ENCODE measurements around the gene CYP11A1. TPM values are rescaled to one million over a fixed set of nuclear protein-coding genes. Genes with fewer than 3 reads are reported as not detected.

CYP11A1 gene
- total RNA-seq, 4 donors from 2014 or later: 0.67 to 3.7 (median 2.7) TPM

DNA sequence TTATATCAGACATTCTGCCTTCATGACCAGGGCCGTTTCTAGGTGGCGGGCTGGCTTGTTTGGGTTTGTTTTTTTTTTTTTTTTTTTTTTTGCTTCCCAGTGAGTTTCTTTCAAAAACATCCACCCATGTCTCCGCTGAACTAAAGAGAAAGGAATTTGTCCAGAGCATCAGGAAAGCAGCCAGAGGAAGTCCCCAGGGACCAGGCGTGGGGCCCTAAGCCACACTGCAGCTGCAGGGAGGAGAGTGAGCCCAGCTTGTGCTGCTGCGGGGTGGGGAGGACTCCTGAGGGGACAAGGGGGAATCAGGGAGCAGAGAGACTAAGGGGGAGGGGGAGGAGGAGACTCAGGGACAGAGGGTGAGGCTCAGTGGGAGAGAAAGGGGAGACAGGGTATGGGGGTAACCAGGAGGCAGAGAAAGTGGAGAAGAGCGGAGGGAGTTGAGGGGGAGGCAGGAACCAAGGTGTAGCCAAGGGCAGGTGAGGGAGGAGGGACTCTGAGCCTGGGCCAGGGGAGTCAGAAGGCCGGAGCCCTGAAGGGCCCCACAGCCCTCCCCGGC, 49.5 kb downstream of the CYP11A1 start:
- H3K27ac ChIP-seq: peak overlapping the region in 3 of 4 donors; percentile 51 to 78 (median 74)
- TF ChIP-seq, protein P1, sequence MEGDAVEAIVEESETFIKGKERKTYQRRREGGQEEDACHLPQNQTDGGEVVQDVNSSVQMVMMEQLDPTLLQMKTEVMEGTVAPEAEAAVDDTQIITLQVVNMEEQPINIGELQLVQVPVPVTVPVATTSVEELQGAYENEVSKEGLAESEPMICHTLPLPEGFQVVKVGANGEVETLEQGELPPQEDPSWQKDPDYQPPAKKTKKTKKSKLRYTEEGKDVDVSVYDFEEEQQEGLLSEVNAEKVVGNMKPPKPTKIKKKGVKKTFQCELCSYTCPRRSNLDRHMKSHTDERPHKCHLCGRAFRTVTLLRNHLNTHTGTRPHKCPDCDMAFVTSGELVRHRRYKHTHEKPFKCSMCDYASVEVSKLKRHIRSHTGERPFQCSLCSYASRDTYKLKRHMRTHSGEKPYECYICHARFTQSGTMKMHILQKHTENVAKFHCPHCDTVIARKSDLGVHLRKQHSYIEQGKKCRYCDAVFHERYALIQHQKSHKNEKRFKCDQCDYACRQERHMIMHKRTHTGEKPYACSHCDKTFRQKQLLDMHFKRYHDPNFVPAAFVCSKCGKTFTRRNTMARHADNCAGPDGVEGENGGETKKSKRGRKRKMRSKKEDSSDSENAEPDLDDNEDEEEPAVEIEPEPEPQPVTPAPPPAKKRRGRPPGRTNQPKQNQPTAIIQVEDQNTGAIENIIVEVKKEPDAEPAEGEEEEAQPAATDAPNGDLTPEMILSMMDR (IDR thresholded peaks at IDR 0.05): no peak
- TF ChIP-seq POLR2AphosphoS5 (IDR thresholded peaks at IDR 0.05) (no peak), EP300 (IDR thresholded peaks at IDR 0.05) (no peak), POLR2A (IDR thresholded peaks at IDR 0.05) (no peak)
- no peaks in the 10 kb centered on the region for H3K9me3 ChIP-seq
- peak; percentile 79 for ATAC-seq
- 28 to 100% methylated on average over 2 to 6 of the region's 8 CpGs for WGBS, 2 donors (ENCODE audit: low coverage in 1 of 2)
- no peaks in the 10 kb centered on the region for H3K36me3 ChIP-seq
- peaks cover 37% of the 10 kb centered on the region for H3K27me3 ChIP-seq
- no peak overlapping the region for H3K4me3 ChIP-seq
- peaks cover 0 to 60% (median 25%) of the 10 kb centered on the region in 3 donors for H3K4me1 ChIP-seq

DNA sequence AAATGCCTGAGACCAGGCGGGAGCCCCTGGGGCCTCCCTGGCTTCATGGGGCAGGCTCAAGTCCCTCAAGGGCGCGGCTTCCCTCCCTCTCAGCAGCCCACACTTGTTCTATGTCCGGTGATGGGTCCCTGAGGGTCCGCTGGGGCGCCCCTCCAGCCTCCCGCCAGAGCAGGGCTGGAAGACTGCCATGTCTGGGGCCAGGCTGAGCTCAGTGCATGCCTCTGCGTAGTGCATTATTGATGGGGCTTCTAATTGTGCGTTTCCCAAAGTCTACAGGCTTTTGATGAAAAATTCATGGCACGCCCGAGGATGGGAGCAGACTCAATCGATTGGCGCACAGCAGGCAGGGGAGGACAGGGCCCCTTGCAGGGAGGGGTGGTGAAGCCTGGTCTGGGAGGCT, 51.3 kb downstream of the CYP11A1 start:
- no peaks in the 10 kb centered on the region for H3K9me3 ChIP-seq
- ATAC-seq: no peak
- no peak overlapping the region for H3K4me3 ChIP-seq
- TF ChIP-seq POLR2A (IDR thresholded peaks at IDR 0.05): no peak
- no peak for TF ChIP-seq POLR2AphosphoS5 (IDR thresholded peaks at IDR 0.05)
- TF ChIP-seq, protein P1 (IDR thresholded peaks at IDR 0.05): no peak
- peaks cover 0 to 60% (median 25%) of the 10 kb centered on the region in 3 donors for H3K4me1 ChIP-seq
- H3K27me3 ChIP-seq: peaks cover 45% of the 10 kb centered on the region
- no peaks in the 10 kb centered on the region for H3K36me3 ChIP-seq
- WGBS, 2 donors (ENCODE audit: low coverage in 1 of 2): 0% methylated on average over 1 of the region's 13 CpGs
- H3K27ac ChIP-seq: peak overlapping the region in 1 of 4 donors; percentile 74

DNA sequence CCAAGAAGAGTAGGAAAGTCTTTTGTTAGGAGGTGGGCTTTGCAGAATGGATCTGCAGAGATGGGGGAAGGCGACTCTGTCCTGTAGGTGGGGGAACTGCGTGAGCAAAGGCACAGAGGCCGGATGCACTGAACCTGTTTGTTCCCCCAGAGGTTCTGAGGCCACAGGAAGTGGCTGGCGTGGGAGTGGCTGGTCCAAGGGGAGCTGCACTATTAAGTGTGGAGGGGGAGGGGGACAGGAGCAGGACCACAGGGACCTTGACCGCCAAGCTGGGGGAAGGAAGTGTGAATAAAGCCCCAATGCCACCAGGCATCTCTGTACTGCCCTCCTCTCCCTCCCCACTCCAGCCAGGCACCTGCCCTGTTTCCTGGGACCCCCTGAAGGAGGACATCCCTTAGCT, 51.8 kb downstream of the CYP11A1 start:
- H3K27me3 ChIP-seq: peaks cover 45% of the 10 kb centered on the region
- no peak for ATAC-seq

DNA sequence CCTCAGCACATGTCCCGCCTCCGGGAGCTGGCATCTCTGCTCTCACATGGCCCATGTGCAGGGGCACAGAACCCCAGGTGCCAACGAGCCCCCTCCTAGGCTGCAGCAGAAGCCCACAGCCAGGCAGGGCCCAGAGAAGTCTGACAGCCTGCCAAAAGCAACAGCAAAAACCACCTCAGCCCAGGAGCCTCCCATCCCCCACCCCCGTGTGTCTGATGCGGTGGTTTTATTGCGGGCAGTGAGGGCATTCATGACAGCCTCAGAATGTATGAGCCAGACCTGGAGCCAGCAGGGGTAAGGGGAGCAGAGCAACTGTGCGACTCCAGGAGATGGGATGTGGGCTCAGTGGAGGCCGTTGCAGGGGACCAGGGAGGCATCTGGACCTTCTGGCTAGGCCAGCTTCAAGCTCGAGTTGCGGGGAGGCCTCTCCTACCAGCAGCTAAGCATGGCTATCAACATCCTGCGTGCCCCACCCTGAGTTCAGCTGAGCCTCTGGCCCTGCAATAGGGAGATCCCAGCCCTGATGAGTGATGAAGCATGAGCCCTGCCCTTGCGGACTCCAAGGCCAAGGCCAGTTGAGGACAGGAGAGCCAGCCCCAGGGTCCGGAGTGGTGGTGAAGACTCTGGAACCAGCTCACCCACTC, 52.5 kb downstream of the CYP11A1 start:
- Histone ChIP-seq H3K9me3 (no peaks in the 10 kb centered on the region), H3K36me3 (no peaks in the 10 kb centered on the region), H3K27me3 (peaks cover 49% of the 10 kb centered on the region), H3K4me1 (peaks cover 0 to 53% (median 21%) of the 10 kb centered on the region in 3 donors), H3K4me3 (no peak overlapping the region), H3K27ac (peak overlapping the region in 1 of 4 donors; percentile 74)
- no peak for ATAC-seq
- TF ChIP-seq, protein P1 (IDR thresholded peaks at IDR 0.05): no peak
- no peak for TF ChIP-seq EP300 (IDR thresholded peaks at IDR 0.05)
- no peak for TF ChIP-seq POLR2AphosphoS5 (IDR thresholded peaks at IDR 0.05)
- no peak for TF ChIP-seq POLR2A (IDR thresholded peaks at IDR 0.05)
- WGBS, 2 donors (ENCODE audit: low coverage in 1 of 2): 40 to 80% methylated on average over 1 of the region's 13 CpGs

More for the DNA sequence above, 51.8 kb downstream of the CYP11A1 start:
- 72 to 76% methylated on average over 4 to 5 of the region's 5 CpGs for WGBS, 2 donors (ENCODE audit: low coverage in 1 of 2)
- no peak for TF ChIP-seq EP300 (IDR thresholded peaks at IDR 0.05)
- Histone ChIP-seq H3K4me1 (peaks cover 0 to 60% (median 25%) of the 10 kb centered on the region in 3 donors), H3K4me3 (no peak overlapping the region), H3K9me3 (no peaks in the 10 kb centered on the region), H3K27ac (peak overlapping the region in 1 of 4 donors; percentile 74), H3K36me3 (no peaks in the 10 kb centered on the region)

DNA sequence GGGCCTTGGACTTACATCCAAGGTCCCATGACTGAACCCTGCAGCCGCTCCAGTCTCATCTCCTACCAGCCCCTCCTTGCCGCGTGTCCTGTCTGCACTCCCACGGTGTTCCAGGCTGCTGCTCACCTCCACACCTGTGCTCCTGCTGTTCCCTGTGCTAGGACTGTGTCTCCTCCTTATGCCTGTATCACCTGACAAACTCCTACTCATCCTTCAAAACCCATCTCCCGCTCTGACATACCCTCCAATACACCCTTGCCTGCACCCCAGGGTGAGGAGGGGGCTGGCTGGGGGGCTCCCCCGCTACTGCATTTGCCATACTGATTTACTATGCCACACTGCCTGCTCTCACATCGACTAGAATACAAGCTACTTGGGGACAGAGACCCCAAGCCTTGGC, 53.6 kb downstream of the CYP11A1 start:
- WGBS, 2 donors (ENCODE audit: low coverage in 1 of 2): 88 to 100% methylated on average over 2 to 4 of the region's 7 CpGs
- no peak for ATAC-seq
- H3K4me3 ChIP-seq: no peak overlapping the region
- H3K4me1 ChIP-seq: peaks cover 0 to 43% (median 15%) of the 10 kb centered on the region in 3 donors
- TF ChIP-seq POLR2AphosphoS5 (IDR thresholded peaks at IDR 0.05) (no peak), EP300 (IDR thresholded peaks at IDR 0.05) (no peak), POLR2A (IDR thresholded peaks at IDR 0.05) (no peak)
- TF ChIP-seq, protein P1 (IDR thresholded peaks at IDR 0.05): no peak
- no peaks in the 10 kb centered on the region for H3K36me3 ChIP-seq
- no peak overlapping the region for H3K27ac ChIP-seq
- peaks cover 55% of the 10 kb centered on the region for H3K27me3 ChIP-seq
- H3K9me3 ChIP-seq: no peaks in the 10 kb centered on the region

Measured in gastroesophageal sphincter (tissue), 4 donors.